Pancreas (tissue), 10 donors: ENCODE measurements around the gene CCDC83. TPM values are rescaled to one million over a fixed set of nuclear protein-coding genes. Genes with fewer than 3 reads are reported as not detected.
"Not testable (repeated sequence)": the region's sequence is repeated elsewhere in the genome, so short reads cannot be mapped to it uniquely, and the experiment has no call there.

Experiments
- ATAC-seq, 4 donors: fragments of 200-7000 bp; cut with Tn5 transposase; one replicate each; pipeline versions ENCODE4 v1.8.0 to v1.9.1; 2020; ENCODE audit warnings: mild to moderate bottlenecking in 4 of 4, moderate library complexity in 4 of 4
- DNase-seq, 6 donors: peaks; one replicate each; pipeline ENCODE4 v3.0.0-alpha.2; 2020
- FAIRE-seq: peaks from 2 replicates; lab custom pipeline; 2012; peaks lifted over from hg19 to GRCh38; lab: Jason Lieb, UNC
- H3K27ac ChIP-seq, 4 donors: fragments of 200-600 bp; sonication (generic); 1 replicate in 3 of 4; 2 replicates in 1 of 4; pipeline versions ENCODE4 v1.5.0 to v1.8.0; 2020
- H3K27me3 ChIP-seq, 4 donors: fragments of 200-600 bp; one replicate each; pipeline ENCODE4 v1.8.0; 2021
- H3K36me3 ChIP-seq, 3 donors: fragments of 200-600 bp; sonication (generic) in 1 of 3; one replicate each; pipeline versions ENCODE4 v1.5.0 to v1.8.0; 2020 to 2021
- H3K4me1 ChIP-seq, 3 donors: fragments of 200-600 bp; one replicate each; pipeline ENCODE4 v1.8.0; 2021
- H3K4me3 ChIP-seq, 4 donors: fragments of 200-600 bp; sonication (generic) in 2 of 4; one replicate each; pipeline versions ENCODE4 v1.5.0 to v1.8.0; 2020 to 2021
- H3K9me3 ChIP-seq, 4 donors: fragments of 200-600 bp; one replicate each; pipeline ENCODE4 v1.8.0; 2021
- CTCF ChIP-seq, 4 donors: fragments of 200-600 bp; sonication (generic) in 3 of 4; IDR thresholded peaks; one replicate each; pipeline versions ENCODE4 v1.5.0 to v1.8.0; 2021; ENCODE audit warnings: antibody characterized with exemption in 4 of 4
- WGBS, 2 donors: extraction: QIAGEN DNeasy Blood & Tissue Kit; methylation state at CpG; one replicate each; pipeline ENCODE4 v1.1.7; 2013; 5-methylcytosine and 5-hydroxymethylcytosine counted together
- intact Hi-C, 3 donors: fragments of 100-400 bp; cut with DNase I; formaldehyde crosslinking; loops; one replicate each; pipeline versions ENCODE4 v1.11.1 to v1.14.2; 2022
- polyA plus RNA-seq, 2 donors: library from polyadenylated mRNA; stranded (reverse); fragments of 200-250 nt; gene quantifications; one replicate each; pipeline ENCODE4 v1.2.3, GENCODE V29; 2013
- total RNA-seq, 6 donors: library from RNA; stranded (reverse); fragmentation: NEBNext Ultra II Directional in 4 of 6; extraction: Animal tissue kit (Norgen Biotek cat#: 25700) in 4 of 6; gene quantifications; one replicate each; pipeline versions ENCODE4 v1.2.1 to v1.2.4, GENCODE V29; 2021 to 2023
- donor health status: healthy with polysubstance abuse.
- donor health status: DM: no; HTN: no; CAD: no; lungs with moderate emphysema.
- donor health status: DM: no; HTN: no; CAD: no.
- donor health status: control.
- donor health status: control.
- donor health status: Bipolar disorder and iron deficiency.
- donor health status: DM: yes; HTN: yes; CAD: no.
- donor health status: DM: no; HTN: no; CAD: no.
- donor health status: DM: no; HTN: no; CAD: no.
- donor health status: DM: yes; HTN: yes; CAD: no.

The CCDC83 gene
- total and polyA plus RNA-seq, 8 donors, result not detected

- no peaks in the 10 kb centered on the region for H3K4me1 ChIP-seq
- no peak overlapping the region for H3K27ac ChIP-seq
- ATAC-seq (no peak), FAIRE-seq (no peak), DNase-seq (no peak)
- H3K36me3 ChIP-seq, result no peaks in the 10 kb centered on the region
- no peaks in the 10 kb centered on the region for H3K9me3 ChIP-seq
- no peak overlapping the region for H3K4me3 ChIP-seq
- intact Hi-C loops, result no loop called here
- WGBS, 2 donors, result 75 to 82% methylated on average over 6 of the region's 6 CpGs
- no peaks in the 10 kb centered on the region for H3K27me3 ChIP-seq
- no peak for TF ChIP-seq CTCF (IDR thresholded peaks at IDR 0.05)
Observed at GRCh38 chr11:85914425-85914824, 59.2 kb downstream of the CCDC83 start.

- WGBS, 2 donors, result 61 to 63% methylated on average over 4 of the region's 4 CpGs
- no peak for FAIRE-seq
Observed at GRCh38 chr11:85918910-85919794, 64.0 kb downstream of the CCDC83 start.

GRCh38 chr11:85922367-85922766 is 67.2 kb downstream of the CCDC83 start:
- no peak overlapping the region for H3K27ac ChIP-seq
- ATAC-seq (no peak), FAIRE-seq (no peak), DNase-seq (no peak)
- no peak for TF ChIP-seq CTCF (IDR thresholded peaks at IDR 0.05)
- WGBS, 2 donors, result 85 to 90% methylated on average over 1 of the region's 1 CpG
- H3K27me3 ChIP-seq, result no peaks in the 10 kb centered on the region
- H3K9me3 ChIP-seq, result no peaks in the 10 kb centered on the region
- no peak overlapping the region for H3K4me3 ChIP-seq
- no peaks in the 10 kb centered on the region for H3K36me3 ChIP-seq
- intact Hi-C loops, result no loop called here
- no peaks in the 10 kb centered on the region for H3K4me1 ChIP-seq

More at GRCh38 chr11:85918910-85919794, 64.0 kb downstream of the CCDC83 start:
- DNase-seq (no peak), ATAC-seq (no peak)
- no peak overlapping the region for H3K27ac ChIP-seq
- no peaks in the 10 kb centered on the region for H3K4me1 ChIP-seq
- H3K27me3 ChIP-seq, result no peaks in the 10 kb centered on the region
- no peaks in the 10 kb centered on the region for H3K9me3 ChIP-seq
- TF ChIP-seq CTCF (IDR thresholded peaks at IDR 0.05), result no peak
- H3K36me3 ChIP-seq, result no peaks in the 10 kb centered on the region
- intact Hi-C loops, result no loop called here
- H3K4me3 ChIP-seq, result no peak overlapping the region

GRCh38 chr11:85923455-85923854 is 68.3 kb downstream of the CCDC83 start:
- FAIRE-seq (no peak), DNase-seq (no peak), ATAC-seq (no peak)
- Histone ChIP-seq H3K27ac (no peak overlapping the region), H3K27me3 (no peaks in the 10 kb centered on the region), H3K4me3 (no peak overlapping the region), H3K4me1 (no peaks in the 10 kb centered on the region), H3K9me3 (no peaks in the 10 kb centered on the region), H3K36me3 (no peaks in the 10 kb centered on the region)
- no peak for TF ChIP-seq CTCF (IDR thresholded peaks at IDR 0.05)
- 69 to 79% methylated on average over 1 of the region's 1 CpG for WGBS, 2 donors
- intact Hi-C loops, result no loop called here

GRCh38 chr11:85926653-85927214 is 71.6 kb downstream of the CCDC83 start:
- DNase-seq, FAIRE-seq, H3K27ac ChIP-seq, H3K9me3 ChIP-seq, intact Hi-C loops, H3K4me1 ChIP-seq, ATAC-seq, H3K27me3 ChIP-seq, H3K36me3 ChIP-seq, H3K4me3 ChIP-seq: not testable (repeated sequence)
- WGBS, 2 donors, result 65 to 75% methylated on average over 2 of the region's 2 CpGs
